Cerebellar nuclear complex (tissue), 1 donor: Measurements from ENCODE around the gene RIT2.

Source experiments
- DNase-seq, 2 experiments: peaks; one replicate each; lab custom pipeline; 2025; lab: John Stamatoyannopoulos, UW

Gene RIT2

DNA sequence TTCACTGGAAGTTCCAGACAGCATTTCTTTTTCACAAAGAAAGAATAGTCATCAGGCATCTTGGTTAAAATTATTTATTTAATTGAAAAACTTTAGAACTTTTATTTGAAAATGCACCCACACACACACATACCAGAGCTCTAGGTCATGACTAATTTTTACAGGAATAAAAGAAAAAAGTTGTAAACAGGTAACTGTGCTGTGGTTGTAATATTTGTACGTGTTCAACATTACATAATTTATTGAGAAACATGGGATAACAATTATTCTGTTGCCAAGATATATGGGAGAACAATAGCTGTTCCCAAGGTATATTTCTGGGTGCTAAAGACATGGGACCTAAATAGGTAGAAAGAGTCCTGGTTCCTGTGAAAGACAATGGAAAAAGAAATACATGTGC is 104.9 kb downstream of the RIT2 start:
- no peak for DNase-seq

DNA sequence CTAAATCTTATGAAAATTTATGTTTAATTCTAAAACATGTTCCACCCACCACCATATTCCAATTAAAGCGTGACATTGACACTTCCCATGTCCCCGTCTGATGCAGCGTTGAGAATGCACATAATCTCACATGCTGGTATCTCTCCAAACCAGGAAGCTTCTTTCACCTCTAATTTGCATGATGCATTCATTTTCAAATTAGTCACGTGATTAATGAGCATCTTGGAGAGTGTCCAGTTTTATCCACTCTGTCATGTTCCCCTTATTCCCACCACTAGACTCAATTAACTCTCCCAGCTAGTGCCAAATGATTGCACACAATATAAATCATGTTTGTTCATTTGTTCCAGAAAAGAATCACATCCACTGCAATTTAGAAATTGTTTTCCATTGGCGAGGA is 105.8 kb downstream of the RIT2 start:
- DNase-seq = no peak

DNA sequence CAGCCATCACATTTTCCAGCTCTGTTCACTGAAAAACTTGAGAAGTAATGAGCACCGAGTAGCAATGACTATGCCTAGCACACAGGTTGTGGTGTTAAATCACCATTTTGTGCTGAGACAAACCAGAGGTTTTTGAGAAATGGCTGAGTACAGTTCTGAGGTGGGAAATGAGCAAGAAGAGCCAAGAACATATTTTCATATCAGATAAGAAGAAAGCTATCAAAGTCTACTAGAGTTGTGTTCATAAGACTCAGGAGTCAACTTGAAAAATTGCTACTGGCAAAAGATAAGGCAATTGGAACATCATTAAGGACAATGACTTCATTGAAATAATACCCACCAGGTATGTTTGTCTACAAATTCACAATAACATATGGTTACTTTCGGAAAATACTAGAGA is 108.1 kb downstream of the RIT2 start:
- DNase-seq = no peak

DNA sequence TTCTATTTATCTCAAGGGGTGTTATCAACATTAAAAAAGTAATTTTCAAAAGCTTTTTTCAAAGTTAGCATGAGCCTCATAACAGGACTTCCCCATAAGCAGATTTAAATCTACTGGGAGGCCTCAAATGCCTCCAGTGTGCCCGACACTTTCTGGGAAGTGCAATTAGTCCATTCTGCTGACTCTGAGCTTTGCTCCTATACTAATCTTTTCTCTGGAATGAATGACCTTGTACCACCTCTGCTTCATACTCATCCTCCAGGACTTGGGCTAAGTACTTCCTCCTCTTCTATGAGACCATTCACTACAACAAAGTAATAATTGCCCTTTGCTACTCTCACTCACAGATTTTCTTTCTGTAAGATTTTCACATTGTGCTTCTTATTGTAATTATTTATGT is 111.1 kb downstream of the RIT2 start:
- DNase-seq = no peak

DNA sequence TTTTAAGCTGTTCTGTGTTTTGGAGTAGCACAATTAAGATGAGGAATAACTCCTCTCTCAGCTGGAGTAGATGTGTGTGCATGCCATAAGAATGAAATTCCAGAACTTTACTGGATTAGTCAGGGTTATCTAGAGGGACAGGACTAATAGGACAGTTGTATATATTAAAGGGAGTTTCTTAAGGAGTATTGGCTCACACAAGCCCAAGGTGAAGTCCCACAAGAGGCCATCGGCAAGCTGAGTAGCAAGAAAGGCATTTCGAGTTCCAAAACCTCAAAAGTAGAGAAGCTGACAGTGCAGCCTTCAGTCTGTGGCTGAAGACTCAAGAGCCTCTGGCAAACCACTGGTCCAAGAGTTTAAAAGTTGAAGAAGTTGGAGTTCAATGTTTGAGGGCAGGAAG is 113.7 kb downstream of the RIT2 start:
- no peak for DNase-seq

DNA sequence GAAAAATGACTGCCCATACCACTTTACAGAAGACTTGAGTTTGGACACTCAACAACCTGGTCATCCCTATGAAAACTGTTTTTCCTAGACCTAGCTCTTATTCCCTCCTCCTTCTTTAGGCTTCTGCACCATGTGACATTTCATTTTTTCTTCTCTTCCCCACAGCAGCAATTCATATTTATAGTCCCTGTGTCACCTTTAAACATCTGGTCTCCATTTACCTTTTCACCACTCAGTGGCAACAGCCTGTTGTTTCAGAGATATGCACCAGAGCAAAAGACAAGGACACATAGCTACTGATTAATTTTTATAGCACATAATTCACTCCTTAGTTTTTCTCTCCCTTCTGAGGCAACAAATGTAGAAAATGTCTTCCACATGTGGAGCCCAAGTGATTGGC is 118.7 kb downstream of the RIT2 start:
- no peak for DNase-seq

DNA sequence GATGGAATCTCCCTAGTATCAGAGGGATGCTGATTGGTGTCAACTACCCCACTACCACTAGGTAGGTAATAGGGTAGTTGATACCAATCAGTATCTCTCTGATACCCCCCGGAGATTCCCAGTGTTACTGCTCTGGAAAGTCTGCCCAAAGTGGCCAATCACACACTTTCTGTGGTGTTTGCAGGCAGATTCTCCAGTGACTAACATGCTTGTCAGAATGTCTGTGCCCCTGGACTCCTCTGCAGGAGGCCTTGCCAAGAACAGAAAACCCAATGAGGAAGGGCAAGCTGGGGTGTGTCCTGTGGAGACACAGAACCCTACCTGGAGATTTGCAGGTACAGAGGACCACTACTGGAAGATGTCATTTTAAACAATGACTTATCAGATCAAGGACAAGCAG is 135.1 kb downstream of the RIT2 start:
- DNase-seq = no peak

DNA sequence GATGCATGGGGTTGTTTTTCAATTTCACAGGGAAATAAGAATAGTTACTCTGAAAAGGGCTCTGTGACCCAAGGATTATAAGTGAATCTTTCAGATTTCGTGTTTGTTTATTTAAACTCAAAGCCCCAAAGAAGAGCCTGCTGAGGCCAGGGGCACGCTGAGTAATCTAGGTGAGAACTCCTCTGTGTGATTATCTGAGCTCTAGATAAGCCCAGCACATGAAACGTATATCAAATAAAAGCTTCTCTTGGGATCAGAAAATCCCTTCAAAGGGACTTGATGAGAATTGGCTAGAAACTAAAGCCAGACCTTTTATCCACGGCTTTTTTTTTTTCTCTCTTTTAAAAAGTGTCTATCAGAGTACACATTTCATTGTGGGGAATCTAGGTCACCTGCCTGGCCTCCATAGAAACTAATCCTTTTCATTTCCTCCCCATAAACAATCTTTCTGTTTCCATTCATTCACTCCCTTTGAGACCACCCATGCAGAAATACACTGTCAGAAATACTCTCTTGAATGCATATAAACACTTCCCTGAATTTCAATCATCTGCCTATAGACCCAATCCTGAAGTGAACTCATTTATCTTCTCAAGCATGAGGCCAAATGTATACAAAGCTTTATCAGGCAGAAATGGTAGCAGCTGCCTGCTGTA is 137.4 kb downstream of the RIT2 start:
- DNase-seq = no peak

DNA sequence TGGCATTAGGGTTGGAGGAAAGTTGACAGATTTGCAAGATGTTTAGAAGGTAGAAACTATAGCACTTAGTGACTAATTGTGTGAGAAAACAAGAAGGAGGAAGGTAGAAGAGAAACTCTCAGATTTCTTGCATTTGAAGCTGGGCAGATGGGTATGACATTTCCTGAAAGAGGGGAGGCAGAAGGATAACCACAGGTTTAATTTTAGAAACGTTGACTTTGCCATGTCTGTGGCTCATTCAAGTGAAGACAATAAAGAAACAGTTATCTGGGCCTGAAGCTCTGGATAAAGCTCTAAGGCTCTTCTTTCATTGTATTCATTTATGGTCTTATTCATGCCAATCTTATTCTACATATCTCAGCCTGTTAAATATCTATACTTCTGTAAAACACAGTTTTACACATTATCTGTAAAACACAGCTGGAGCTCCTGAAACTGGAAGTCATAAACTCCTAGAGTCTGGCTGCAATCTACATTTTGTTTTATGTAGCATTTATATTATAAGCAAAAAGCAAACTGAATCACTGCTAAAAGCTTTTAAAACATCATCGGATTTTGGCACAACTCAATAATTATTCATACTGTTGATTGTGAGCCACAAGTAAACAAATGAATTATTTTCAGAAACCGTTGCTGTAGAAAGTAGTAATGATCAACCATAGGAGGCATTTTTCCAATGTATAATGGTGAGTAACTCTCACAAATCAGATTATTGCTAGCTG is 138.5 kb downstream of the RIT2 start:
- no peak for DNase-seq

DNA sequence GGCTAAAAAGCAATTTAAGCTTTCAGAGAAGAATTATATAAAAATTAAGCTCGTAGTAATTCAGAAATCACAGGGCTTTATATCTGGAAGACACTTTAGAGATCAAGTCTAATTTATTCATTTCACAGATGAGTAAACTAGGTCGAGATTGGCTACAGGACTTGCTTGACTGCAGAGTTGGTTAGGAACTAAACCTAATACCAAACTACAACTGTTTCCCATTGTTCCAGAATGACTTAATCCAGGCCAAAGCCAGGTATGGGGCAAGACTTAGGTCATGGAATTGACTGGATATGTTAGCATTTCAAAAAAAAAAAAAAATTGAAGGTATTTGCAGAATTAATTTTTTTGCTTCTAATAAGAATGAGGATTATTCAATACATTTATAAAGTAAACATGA is 146.1 kb downstream of the RIT2 start:
- no peak for DNase-seq

DNA sequence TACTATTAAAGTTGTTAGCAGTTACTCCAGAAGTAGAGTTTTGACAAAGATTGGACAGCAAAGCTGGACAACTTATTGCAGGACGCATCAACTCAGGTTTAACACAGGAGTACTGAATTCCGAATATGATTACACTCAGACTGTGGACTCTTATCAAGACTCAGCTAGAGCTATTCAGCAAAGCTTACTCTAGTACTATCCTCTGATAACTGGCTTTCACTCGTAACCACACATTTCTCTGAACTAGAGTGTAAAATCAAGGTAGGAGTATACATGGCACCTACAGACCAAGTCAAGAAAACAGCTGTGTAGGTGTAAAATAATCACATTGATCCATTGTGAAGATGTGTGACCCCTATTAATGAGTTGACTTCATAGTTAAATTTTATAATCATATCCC is 154.2 kb downstream of the RIT2 start:
- no peak for DNase-seq

DNA sequence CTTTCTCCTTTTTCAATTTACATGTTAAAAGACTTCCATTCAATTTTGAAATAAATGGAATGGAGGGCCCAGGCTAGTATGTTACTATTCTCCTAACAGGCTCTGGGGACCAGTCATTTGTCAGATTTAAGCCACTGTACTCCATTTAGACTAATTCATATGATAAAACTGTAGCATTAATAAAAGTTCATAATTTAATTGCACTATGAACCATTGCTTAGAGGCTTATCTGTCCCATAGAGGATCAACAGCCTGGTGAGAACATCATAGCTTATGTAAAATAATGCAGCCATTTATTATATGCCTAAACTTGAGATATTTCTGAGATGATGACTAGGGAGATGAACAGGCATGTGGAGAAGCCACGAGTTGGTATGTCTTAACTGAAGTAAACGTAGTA is 156.0 kb downstream of the RIT2 start:
- DNase-seq = no peak

DNA sequence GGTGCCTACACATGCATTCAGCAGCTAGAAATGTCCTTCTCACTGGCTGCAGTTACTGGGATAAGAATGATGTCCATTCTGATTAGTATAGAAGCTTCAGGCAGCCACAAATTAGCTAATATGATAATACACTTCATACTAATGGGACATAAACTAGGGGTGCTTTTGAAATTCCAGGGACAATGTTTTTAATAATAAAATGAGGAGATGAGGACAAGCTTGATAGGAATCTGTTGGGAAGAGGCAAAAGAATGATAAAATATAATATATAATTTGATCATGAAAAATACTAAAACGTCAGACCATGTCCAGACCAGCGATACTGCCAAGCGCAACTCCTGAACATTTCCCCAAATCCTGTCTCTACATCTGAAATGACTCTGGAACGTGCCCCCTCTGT is 157.1 kb downstream of the RIT2 start:
- DNase-seq = no peak

DNA sequence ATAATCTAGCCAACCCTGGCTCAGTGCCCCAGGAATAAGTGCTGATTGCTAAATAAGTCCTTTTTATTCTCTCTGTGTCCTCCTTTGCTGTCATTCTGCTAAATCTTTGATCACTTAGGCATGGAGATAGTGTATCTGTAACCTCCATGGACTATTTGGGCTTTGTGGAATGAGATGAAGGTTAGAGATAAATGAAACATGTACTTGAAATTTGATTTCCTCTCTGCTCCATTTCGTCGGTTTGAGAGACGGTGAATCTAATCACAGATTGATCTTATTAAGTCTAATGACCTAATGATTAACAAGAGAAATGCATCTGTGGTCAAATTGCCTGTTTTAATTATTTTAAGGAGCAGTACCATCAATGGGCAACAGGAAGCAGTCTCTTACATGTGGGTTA is 159.2 kb downstream of the RIT2 start:
- DNase-seq = no peak

DNA sequence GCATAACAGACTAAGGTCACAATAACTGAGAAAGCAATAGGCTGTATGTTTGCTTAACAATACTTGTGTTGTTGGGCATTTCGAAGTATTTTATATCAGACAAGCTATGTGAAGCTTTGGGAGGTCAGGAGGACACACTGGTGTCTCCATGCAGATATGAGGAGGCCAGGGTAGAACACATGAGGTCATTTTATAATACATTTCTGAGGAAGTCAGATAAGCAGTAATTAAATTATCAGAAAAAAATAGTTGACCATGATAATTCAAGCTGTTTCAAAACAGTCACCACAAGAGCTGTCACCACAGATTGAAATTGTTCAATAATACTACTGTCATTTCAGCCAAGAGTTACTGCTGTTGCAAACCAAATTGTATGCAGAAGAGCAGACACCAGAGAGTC is 160.6 kb downstream of the RIT2 start:
- no peak for DNase-seq

DNA sequence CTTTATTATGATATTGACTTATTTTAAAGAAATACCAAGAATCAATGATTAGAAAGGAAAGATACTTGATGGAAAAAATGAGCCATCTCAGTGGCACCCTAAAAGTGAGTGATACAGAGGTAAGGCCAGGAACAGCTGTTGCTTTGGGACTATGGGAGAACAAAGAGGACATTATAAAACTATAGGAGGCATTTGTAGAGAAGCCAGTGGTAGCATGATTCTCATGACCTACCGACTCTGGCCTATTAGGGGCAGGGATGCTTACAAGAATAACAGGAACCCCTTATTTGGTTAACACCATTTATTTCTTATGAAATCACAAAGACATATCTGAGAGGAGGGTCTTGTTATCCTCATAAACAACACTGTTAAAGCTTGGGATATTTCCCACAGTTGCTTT is 162.2 kb downstream of the RIT2 start:
- no peak for DNase-seq

DNA sequence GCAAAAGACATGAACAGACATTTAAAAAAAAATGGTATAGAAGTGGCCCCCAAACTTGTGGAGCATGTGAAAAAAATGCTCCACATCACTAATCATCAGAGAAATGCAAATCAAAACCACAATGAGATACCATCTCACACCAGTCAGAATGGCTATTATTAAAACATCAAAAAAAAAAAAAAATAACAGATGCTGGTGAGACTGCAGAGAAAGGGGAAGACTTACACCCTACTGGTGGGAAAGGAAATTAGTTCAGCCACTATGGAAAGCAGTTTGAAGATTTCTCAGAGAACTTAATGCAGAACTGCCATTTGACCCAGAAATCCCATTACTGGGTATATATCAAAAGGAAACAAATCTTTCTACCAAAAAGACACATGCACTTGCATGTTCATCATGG is 164.8 kb downstream of the RIT2 start:
- no peak for DNase-seq

DNA sequence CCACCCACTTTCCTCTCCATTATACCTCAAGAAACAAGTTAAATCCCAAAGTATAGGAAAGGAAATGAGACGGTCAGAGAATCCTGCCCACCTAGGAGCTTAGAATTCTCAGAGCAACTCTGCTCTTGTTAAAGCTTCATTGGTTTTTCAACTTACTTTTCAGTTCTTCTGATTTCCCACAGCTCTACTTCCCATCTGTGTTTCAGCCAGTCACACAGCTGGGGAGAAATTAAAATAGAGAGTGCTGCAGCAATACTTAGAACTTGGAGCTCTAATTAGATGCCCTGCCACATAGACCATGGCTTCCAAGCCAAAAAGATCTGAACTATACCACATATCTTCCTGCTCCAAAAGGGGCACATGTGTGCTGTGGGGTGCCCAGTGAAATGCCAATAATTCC is 166.7 kb downstream of the RIT2 start:
- DNase-seq = no peak

DNA sequence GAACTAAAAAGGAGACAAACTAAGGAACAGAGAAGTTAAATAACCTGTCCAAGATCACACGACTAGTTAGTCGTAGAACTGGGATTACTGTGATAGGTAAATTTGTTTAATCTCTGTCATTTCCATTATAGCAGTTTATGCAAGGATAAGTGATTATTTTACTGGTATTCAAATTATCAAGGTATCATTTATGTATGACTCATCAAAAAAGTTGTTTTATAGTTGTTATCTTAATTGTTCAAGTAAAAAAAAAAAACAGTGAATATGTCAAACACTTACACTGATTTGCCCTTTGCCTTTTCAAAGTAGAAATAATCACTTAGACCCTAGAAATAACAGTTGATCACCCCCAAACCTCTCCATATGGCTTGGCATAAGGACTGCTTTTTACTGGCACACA is 173.6 kb downstream of the RIT2 start:
- DNase-seq = no peak

DNA sequence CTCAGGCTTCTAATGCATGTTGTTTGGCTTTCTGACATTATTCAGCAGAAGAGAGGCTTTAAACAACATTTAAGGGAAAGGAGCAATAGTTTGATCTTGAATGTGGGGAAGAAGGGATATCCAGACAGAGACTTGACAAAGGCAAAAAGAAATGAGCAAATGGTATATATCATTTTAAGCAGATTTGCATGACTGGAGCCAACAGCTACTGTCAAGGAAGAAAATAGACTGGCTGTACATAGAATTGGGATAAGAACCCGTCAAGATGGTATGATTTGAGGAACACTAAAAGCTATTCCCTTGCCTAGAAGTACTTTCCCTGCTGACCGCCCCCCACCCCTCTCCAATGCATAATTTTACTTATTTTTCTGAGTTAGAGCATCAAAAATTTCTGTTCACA is 174.5 kb downstream of the RIT2 start:
- DNase-seq = no peak

DNA sequence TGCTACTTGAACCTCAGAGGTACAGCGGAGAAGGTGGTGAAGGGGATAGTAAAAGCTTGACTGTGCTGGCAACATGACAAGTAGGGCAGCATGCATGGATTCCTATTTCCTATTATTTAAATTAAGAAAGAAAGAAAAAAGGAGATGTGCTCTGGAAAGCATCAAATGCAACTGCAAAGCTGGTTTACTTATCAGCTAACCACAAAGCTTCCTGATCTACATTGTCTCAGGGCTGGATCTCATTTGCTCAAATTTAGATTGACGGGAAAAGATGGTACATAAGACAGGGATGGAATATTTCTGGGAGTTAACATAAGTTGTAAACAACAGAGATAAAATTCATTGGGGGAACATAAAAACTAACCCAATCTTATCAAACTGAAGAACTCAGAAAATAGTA is 178.0 kb downstream of the RIT2 start:
- no peak for DNase-seq

DNA sequence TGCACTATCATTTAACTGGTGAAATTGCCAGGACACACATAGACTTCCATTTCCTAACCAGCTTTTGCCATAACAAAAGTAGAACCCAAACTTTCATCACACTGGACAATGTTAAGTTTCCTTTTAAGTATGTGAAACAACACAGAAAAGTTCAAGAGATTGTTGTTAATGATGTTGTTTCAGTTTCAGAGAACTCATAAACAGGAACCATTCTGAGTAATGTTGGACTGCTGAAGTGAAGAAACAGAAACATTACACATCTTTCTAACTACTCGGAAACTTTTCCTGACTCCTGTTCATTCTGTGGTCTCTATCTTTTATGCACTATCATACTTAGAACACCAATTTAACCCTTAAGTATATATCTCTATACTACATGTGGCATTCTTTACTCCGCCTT is 179.2 kb downstream of the RIT2 start:
- no peak for DNase-seq

DNA sequence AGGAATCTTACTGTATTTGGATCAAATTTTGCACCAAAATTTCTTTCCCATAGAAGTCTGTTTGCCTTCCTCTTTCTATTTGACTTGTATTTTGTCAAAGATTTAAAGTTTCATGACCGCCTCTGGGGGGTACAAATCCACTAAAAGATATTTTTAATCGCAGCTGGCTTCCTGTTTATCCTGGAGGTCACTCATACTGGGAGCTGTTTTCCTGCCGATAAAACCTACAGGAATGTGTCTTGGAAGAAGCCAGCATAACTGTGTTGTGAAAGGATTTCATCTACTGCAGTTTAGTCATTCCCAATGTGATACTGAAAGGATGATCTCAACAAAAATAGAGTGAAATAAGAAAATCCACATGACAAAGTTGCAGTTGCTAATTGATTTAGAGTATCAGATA is 184.0 kb downstream of the RIT2 start:
- no peak for DNase-seq

DNA sequence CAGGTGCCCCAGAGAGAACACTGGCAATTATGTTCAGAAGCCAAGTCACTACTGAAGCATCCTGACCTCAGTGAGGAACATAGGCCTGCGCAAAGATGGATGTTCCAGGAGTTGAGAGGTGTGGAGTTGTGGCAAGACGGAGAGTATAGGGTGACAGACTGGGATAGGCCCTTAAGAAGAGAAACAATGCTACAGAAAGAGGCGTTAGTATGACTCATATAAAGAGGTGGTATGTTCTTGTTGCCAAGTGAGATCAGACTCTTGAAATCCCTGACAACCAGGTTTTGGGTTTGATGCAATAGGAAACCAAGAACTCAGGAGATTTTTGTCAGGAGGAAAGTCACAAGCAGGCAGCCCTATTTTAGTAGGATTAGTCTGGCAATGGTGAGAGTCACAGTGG is 185.6 kb downstream of the RIT2 start:
- no peak for DNase-seq
